HG03521 (cell line): ENCODE data around the gene SHROOM1.

ENCODE experiments used
- ATAC-seq: cut with Tn5 transposase; IDR thresholded peaks from one replicate; pipeline ENCODE4 v1.9.1; 2021; ENCODE audit warnings: mild to moderate bottlenecking, moderate library complexity; ENCODE audit not compliant: unreplicated experiment

The SHROOM1 gene

DNA sequence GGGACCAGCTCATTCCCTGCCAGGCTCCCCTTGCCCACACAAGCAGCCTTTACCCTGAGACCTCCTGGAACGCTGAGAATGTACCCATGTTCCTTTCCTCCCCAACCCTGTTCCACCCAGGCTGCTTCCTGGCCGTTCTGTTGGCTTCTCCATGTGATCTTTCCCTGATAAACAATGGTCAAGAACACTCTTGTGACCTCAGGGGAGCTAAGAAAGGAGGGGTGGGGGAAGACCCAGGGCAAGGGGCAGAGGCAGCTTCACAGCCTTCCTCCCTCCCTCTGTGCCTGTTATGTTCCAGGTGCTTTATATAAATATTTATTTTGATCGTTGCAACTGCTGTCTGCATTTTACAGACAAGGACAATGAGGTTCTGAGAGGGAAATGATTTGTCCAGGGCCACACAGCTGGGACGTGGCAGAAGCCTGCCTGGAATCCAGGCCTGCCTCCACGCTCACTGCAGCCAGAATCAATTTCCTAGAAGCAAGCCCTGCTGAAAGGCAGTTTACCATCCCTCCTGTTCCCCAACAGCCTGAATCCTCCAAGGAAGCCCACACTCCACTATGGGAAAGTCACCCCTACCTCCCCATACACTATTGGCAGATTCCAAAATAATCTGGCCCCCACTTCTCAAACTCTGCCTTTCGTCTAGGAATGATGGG, 3.9 kb downstream of the SHROOM1 start:
- no peak for ATAC-seq

GRCh38 chr5:132825834-132826391, 4.5 kb downstream of the SHROOM1 start:
- ATAC-seq: no peak

DNA sequence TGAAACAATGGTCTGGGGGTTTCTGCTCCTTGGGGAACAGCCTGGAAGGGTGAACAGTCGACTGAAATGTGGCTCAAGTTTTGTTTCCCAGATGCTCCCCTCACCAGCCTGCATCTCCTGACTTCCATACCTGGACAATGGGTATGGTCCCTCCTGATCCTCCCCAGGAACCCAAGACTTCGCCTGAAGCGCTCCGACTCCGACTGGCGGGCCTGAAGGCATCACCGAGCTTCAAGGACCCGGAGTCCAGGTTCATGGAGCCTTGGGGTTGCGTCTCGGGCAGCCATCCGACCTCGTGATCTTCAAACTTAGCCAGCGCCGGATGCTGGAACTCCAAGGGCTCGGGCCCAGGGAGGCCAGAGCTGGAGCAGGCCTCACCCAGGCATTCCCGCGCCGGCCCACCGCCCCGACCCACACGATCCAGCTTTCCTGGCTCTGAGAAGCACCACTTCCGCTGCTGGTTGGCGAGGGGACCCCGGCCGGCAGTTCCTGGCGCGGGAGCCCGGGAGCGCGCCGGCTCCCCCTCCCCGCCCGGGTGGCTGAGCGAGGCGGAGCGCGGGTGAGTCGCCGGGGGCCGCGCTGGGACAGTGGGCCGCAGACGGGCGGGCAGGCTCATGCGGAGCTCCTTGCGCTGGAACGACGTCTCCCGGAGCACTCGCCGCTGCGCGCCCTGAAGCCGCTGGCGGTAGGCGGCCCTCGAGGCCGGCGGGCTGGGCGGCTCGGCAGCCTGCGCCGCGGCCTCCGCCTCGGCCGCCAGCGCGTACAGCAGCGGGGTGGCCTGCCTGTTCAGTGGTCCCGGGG, 5.2 kb downstream of the SHROOM1 start:
- ATAC-seq: no peak

- ATAC-seq: no peak
Measured at GRCh38 chr5:132824426-132824825, 6.0 kb downstream of the SHROOM1 start.

- no peak for ATAC-seq
Measured at GRCh38 chr5:132823481-132824050, 6.9 kb downstream of the SHROOM1 start.

GRCh38 chr5:132822650-132823480, 7.6 kb downstream of the SHROOM1 start:
- no peak for ATAC-seq

DNA sequence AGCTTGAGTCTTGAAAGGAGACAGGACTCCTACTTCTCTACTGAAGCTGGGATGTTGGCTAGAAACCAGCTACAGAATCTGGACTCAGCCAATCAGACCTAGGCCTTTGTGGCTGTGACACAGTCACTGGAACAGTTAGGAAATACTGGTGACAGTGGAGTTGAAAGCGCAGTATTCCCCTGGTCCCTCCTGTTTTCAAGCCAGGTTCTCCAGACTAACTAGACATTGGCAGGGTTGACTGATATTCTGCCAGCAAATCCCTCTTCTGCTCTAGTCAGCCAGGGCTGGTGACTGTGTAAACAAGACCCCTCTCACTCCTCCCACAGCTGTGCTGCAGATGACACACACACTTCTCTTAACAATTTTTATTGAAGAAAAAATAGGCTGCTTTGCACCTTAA, 8.7 kb downstream of the SHROOM1 start:
- ATAC-seq: no peak

DNA sequence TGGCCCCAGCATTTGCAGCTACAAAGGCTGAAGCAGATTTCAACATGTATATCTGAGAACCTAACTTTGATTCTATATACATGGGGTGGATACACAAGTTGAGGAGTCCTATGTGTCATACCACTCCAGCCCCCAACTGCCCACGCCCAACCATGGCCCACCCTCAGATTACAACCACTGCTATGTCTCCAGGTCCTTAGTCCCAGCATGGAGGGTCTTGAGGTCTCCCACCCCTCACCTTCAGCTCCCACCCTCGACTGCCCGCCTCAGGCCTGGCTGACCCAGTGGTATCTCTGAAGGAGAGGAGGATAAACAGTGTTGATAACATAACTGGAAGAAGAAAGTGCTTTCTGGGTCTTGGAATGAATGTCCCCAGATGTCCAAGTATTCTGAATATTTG, 9.1 kb downstream of the SHROOM1 start:
- ATAC-seq: no peak

GRCh38 chr5:132820162-132820754, 10.2 kb downstream of the SHROOM1 start:
- ATAC-seq: peak; percentile 84

DNA sequence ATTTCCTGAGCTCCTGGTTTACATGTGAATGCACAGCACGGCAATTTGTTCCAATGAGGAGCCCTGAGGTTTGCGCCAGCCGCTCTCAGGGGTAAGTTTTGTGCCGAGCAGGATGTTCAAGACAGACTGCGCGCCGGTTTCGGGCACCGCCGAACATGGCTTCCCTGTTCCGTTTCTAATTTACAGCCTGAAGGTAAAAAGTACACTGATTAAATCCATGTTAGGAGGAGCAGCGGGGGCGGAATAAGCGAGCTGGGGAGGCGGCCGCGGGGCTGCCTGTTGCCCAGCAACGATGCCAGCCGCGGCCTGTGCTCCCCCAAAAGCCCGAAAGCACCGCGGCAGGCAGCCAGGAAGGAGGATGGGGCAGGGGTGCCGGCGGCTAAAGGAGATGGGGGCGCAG, 11.0 kb downstream of the SHROOM1 start:
- no peak for ATAC-seq

DNA sequence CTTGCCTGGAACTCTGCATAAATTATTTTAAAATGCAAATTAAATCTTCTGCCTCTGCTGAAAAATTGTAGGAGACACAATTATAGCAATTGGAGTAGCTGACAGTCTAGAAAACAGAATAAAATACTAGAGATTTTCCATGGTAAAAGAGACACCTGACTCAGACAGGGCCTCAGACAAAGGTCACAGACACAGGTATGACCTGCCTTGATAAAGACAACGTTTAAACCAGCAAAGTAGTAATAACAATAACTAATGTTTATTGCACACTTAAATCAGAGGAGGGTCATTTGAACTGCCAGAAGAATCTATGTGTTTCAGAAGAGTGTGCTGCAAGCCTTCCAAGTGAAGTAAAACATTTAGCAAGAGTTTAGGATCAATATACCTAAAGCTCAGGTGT, 13.4 kb downstream of the SHROOM1 start:
- ATAC-seq: no peak

GRCh38 chr5:132816554-132816953, 13.9 kb downstream of the SHROOM1 start:
- ATAC-seq: no peak

- no peak for ATAC-seq
Measured at GRCh38 chr5:132816083-132816482, 14.4 kb downstream of the SHROOM1 start.

GRCh38 chr5:132815454-132815853, 15.0 kb downstream of the SHROOM1 start:
- no peak for ATAC-seq

GRCh38 chr5:132814503-132815294, 15.7 kb downstream of the SHROOM1 start:
- no peak for ATAC-seq

GRCh38 chr5:132813599-132814502, 16.6 kb downstream of the SHROOM1 start:
- ATAC-seq: no peak

GRCh38 chr5:132812781-132813598, 17.5 kb downstream of the SHROOM1 start, which contains the start of gene SOWAHA:
SOWAHA (plus strand) TSS chr5:132813302; CDS start chr5:132813622, 320 bp downstream.
- ATAC-seq: no peak
